Activated T-cell treated with anti-CD3 and anti-CD28 coated beads for 24 hours (primary cell): ENCODE measurements around the gene TTBK1.

Experiments
- DNase-seq: peaks from one replicate; pipeline ENCODE4 v3.0.0-alpha.2; 2020; ENCODE audit warnings: low read depth

Gene TTBK1

DNA sequence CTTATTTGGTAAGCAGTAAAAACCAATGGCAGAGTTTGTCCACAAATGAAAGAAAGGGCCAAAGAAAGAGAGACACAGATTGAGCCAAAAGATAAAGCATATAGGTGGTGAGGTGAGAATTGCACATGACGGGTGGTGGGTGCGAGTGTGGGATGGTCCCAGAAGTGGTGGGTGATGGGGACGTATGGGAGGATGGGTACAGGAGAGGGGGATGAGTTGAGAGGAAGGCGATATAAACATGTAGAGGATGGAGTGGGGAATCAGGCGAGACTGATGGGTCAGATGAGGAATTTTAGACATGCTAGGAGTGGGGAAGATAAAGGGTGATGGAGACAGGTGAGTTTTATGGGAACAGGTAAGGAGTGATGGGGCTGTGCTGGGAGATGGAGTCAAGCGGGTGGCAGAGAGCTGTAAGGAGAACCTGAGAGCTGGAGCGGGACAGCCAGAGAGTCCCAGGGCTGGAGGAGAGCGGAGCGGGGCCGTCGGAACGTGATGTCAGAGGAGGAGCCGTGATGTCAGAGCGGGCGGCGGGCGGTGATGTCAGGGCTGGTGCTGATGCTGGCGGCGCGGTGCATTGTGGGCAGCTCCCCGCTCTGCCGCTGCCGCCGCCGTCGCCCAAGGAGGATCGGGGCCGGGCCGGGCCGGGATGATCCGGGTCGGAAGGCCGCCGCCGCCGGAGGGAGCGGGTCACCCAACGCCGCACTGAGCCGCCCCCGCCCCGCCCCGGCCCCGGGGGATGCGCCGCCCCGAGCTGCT lies at the start of gene TTBK1:
Gene TTBK1 (plus strand): TSS at position 574 of the 756 bp plus-strand sequence. CDS start 3,180 bp downstream, outside the sequence.
- no peak for DNase-seq

DNA sequence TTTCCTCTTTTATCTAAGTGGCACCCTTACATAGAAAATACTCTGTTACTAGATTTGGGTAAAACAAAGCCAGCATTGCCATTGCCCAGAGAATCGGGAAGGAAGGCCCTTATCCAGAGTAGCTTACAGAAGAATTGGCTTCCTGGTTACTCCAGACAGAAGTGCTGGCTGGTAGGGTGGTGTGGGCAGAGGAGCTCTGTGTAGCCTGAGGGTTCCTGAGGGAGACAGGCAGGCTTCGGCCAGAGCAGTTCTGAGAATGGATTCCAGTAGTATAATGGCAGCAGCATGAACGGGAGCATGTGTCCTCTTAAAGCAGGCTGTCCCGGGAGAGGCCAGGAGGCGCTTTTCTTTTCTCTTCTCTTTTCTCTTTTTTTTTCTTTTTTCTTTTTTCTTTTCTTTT lies 49.4 kb upstream of the TTBK1 start:
- no peak for DNase-seq

DNA sequence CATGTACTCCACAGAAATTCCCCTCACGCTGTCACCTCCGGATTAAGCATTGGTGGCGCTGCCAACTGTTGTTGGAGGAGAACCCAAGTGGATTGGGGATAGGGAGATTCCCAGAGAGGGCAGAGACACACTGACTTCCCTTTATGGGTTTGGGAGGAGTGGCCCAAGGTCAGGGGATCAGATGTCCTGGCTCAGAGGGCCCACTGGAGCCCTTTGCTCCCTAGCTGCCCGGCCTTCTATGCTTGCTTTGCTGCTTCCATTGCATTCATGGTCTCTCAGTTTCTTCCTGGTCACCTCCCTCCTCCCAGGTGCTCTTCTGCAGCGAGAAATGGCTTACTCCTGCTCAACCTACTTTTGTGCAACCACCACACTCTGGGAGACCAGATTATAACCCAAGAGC lies 46.9 kb upstream of the TTBK1 start:
- no peak for DNase-seq

- no peak for DNase-seq
These were observed 43.4 kb upstream of the TTBK1 start for GRCh38 chr6:43199912-43200311.

DNA sequence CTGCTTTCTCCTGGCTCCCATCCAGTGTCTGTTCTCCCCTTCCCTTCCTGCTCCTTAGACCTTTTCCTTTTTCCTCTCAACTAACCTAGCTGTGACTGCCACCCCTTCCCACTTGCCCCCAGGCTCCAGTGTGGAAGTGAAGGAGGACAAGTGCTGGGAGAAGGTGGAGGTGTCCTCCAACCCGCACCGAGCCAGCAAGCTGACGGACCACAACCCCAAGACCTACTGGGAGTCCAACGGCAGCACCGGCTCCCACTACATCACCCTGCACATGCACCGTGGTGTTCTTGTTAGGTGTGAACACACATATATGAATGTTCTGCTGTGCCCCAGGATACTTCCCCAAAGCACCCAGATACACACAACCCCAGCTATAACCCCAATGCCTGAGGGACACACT lies 42.7 kb upstream of the TTBK1 start:
- DNase-seq: no peak

- DNase-seq: no peak
These were observed 40.8 kb upstream of the TTBK1 start for GRCh38 chr6:43202451-43202850.

DNA sequence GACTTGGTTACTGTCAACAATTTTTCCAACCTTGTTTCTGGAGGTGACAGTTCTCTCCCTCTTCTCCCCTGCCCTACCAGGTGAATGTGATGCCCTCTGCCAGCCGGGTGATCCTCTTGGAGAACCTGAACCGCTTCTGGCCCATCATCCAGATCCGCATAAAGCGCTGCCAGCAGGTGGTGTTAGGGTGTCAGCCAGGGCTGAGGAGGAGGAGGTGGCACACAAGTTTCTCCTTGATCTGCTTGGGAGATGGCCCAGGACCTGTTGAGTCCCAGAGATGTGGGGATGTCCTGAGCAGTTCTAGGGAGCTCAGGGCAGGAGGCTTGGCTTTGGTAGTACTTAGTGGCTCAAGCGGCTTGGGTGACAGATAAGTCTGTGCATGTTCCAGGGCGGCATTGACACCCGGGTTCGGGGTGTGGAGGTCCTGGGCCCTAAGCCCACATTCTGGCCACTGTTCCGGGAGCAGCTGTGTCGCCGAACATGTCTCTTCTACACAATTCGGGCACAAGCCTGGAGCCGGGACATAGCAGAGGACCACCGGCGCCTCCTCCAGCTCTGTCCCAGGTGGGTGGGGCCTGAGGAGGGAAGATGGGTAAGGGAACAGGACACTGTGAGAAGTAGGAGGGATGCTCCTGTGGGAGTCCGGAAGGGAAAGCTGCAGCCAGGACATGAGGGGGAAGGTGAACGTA lies 40.1 kb upstream of the TTBK1 start:
- no peak for DNase-seq

- no peak for DNase-seq
These were observed 39.6 kb upstream of the TTBK1 start for GRCh38 chr6:43203718-43204095.

DNA sequence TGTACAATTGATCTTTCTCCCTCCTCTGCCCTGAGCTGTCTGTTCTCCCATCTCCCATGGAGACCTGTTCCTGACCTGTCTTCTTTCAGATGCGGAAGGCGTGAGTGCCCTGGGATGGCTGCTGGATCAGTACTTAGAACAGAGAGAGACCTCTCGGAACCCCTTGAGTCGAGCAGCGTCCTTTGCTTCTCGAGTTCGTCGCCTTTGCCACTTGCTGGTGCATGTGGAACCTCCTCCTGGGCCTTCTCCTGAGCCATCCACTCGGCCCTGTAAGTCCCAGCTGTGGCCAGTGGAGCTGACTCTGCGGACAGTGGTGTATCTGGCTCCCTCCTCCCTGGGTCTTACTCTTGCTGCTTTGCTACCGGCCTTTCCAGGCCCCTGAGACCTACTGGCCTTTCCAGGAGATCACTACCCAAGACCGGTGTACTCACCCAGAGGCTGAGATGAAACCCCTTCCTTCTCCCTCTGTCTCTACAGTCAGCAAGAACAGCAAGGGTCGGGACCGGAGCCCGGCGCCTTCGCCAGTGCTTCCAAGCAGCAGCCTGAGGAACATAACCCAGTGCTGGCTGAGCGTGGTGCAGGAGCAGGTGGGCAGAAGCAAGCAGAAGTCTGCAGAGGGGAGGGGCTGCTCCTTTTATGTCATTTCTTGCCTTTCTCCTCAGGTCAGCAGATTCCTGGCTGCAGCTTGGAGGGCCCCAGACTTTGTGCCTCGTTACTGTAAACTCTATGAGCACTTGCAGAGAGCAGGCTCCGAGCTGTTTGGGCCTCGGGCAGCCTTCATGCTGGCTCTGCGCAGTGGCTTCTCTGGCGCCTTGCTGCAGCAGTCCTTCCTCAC lies 38.8 kb upstream of the TTBK1 start:
- DNase-seq: no peak

DNA sequence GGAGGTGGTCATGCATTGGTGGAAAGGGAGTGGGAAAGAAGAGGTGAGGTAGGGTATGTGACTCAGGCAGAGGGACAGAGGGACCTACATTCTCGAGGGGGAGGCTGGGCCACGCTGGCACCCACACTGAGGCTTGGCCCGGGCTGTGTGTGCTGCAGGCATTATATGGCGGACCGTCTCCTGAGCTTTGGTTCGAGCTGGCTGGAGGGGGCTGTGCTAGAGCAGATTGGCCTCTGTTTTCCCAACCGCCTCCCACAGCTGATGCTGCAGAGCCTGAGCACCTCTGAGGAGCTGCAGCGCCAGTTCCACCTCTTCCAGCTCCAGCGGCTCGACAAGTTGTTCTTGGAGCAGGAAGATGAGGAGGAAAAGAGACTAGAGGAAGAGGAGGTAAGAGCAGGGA lies 37.4 kb upstream of the TTBK1 start:
- no peak for DNase-seq

GRCh38 chr6:43207286-43207685 lies 36.0 kb upstream of the TTBK1 start:
- DNase-seq: no peak

GRCh38 chr6:43211955-43212354 lies 31.3 kb upstream of the TTBK1 start:
- no peak for DNase-seq

- DNase-seq: no peak
These were observed 29.9 kb upstream of the TTBK1 start for GRCh38 chr6:43213431-43213830.

- no peak for DNase-seq
These were observed 28.2 kb upstream of the TTBK1 start for GRCh38 chr6:43215066-43215465.

GRCh38 chr6:43216200-43216599 lies 27.1 kb upstream of the TTBK1 start:
- DNase-seq: no peak

DNA sequence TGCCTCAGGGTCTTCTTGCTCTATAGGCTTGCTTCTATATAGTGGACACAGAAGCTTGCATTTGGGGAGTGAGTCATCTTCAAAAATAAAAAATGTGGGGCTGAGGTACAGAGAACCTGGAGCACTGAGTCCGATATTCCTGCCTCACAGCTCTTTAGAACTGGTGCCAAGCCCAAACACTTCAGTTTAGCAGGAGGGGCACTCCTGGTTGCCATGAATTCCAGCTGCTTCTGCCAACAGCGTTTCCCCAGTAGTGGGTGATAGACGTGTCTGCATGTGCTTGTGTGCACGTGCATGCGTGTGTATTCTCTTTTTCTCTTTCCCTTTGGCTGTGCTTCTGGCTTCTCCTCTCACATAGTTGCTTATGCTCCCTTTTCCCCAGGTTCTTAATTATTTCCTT lies 25.9 kb upstream of the TTBK1 start:
- no peak for DNase-seq

GRCh38 chr6:43219119-43219518 lies 24.2 kb upstream of the TTBK1 start:
- DNase-seq: no peak

GRCh38 chr6:43219814-43220213 lies 23.5 kb upstream of the TTBK1 start:
- no peak for DNase-seq

DNA sequence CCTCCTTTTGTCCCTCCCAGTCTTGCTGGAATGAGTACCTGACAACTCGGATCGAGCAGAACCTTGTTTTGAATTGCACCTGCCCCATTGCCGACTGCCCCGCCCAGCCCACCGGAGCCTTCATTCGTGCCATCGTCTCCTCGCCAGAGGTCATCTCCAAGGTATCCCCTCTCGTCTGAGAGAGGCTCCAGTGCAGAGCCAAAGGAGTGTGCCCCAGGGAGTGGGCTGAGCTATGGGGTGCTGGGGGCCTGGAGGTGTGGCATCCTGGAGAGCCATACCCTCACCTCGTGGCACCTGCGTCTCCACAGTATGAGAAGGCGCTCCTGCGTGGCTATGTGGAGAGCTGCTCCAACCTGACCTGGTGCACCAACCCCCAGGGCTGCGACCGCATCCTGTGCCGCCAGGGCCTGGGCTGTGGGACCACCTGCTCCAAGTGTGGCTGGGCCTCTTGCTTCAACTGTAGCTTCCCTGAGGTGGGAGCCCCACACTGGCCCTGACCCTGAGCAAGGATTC lies 22.8 kb upstream of the TTBK1 start:
- no peak for DNase-seq

GRCh38 chr6:43221046-43221972 lies 22.0 kb upstream of the TTBK1 start:
- no peak for DNase-seq

GRCh38 chr6:43222418-43223059 lies 20.7 kb upstream of the TTBK1 start:
- DNase-seq: no peak
